Activated CD8-positive, alpha-beta T cell treated with anti-CD3 and anti-CD28 coated beads for 36 hours (primary cell): Measurements from ENCODE around the gene GIT2. TPM values are rescaled to one million over a fixed set of nuclear protein-coding genes. Genes with fewer than 3 reads are reported as not detected.

Experiments
- ATAC-seq: fragments of 200-7000 bp; cut with Tn5 transposase; one replicate; pipeline ENCODE4 v1.10.0; 2021; ENCODE audit warnings: mild to moderate bottlenecking, moderate library complexity
- CTCF ChIA-PET: fragments of 350-600 bp; sonication (Branson Sonifier 250); formaldehyde crosslinking; loops from one replicate; lab custom pipeline; 2021; ENCODE audit warnings: antibody characterized with exemption; lab: Charles Lee
- POLR2A ChIA-PET: fragments of 350-600 bp; sonication (Branson Sonifier 250); formaldehyde crosslinking; loops from one replicate; lab custom pipeline; 2021; ENCODE audit warnings: antibody characterized with exemption; lab: Charles Lee
- DNase-seq: peaks from one replicate; pipeline ENCODE4 v3.0.0-alpha.2; 2020
- H3K27ac Mint-ChIP-seq: one replicate; pipeline ENCODE4 v1.8.0; 2021; ENCODE audit warnings: mild to moderate bottlenecking, mixed read lengths
- H3K27me3 Mint-ChIP-seq: one replicate; pipeline ENCODE4 v1.8.0; 2021; ENCODE audit warnings: mixed read lengths
- H3K36me3 Mint-ChIP-seq: one replicate; pipeline ENCODE4 v1.8.0; 2021; ENCODE audit warnings: low read depth, mixed read lengths
- H3K4me1 Mint-ChIP-seq: one replicate; pipeline ENCODE4 v1.8.0; 2021; ENCODE audit warnings: low read depth, mixed read lengths
- H3K4me3 Mint-ChIP-seq: one replicate; pipeline ENCODE4 v1.8.0; 2021; ENCODE audit warnings: mild to moderate bottlenecking, moderate library complexity, mixed read lengths
- H3K9me3 Mint-ChIP-seq: one replicate; pipeline ENCODE4 v1.8.0; 2021; ENCODE audit warnings: mixed read lengths
- CTCF ChIP-seq: fragments of 200-600 bp; IDR thresholded peaks from one replicate; pipeline ENCODE4 v1.8.0; 2022; ENCODE audit warnings: antibody characterized with exemption, mild to moderate bottlenecking
- intact Hi-C: fragments of 100-400 bp; cut with micrococcal nuclease; formaldehyde crosslinking; loops from one replicate; pipeline ENCODE4 v1.10.0; 2022
- total RNA-seq, 2 experiments: library from RNA; stranded (reverse); gene quantifications; one replicate each; pipeline ENCODE4 v1.2.3, GENCODE V29; 2021

The GIT2 gene
- total RNA-seq, result 10 to 100 TPM; 49.2 to 49.6 TPM

- H3K4me1 Mint-ChIP-seq, result peaks cover 54% of the 10 kb centered on the region
- DNase-seq (peak; percentile 96), ATAC-seq (peak; percentile 83)
- peak within 1 kb of the TSS; percentile 89 for H3K4me3 Mint-ChIP-seq
- H3K36me3 Mint-ChIP-seq, result peaks cover 9% of the 10 kb centered on the region
- intact Hi-C loops, result no loop called here
- peak within 1 kb of the TSS; percentile 93 for H3K27ac Mint-ChIP-seq
- ChIA-PET POLR2A (interaction anchor here (0.8 to 4.5 kb wide), 3 partner anchors 8 to 14 kb away, joined by 4 to 16 read pairs (median 16); no protein-coding TSS in a partner anchor), CTCF (no interaction called here)
- TF ChIP-seq CTCF, result no peak
- no peaks in the 10 kb centered on the region for H3K9me3 Mint-ChIP-seq
- H3K27me3 Mint-ChIP-seq, result no peaks in the 10 kb centered on the region
These were observed at the start of gene GIT2 for GRCh38 chr12:109995686-109996482. Gene GIT2, minus strand, starts transcription at chr12:109996368. Its CDS starts 144 bp downstream, at chr12:109996224.

DNA sequence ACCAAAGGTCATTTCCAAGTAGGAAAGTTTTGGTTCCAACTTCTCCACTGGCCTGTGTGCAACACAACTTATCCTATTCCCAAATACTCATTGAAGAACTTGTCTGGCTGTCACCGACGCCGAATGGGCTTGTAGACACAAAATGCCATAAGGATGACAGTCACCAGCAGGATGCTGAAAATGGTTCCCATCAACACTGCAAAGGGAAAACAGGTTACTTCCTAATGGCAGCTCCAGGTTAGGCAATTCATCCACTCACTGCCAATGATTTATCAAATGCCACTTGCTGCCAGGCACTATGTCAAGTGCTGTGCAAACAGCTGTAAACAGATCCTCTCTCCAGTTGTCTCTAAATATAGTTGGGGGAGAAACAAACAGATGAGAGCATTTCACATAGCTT is 46.1 kb upstream of the GIT2 start:
- Mint-ChIP-seq H3K4me3 (no peak overlapping the region), H3K4me1 (peaks cover 50% of the 10 kb centered on the region), H3K36me3 (peaks cover 29% of the 10 kb centered on the region), H3K27me3 (no peaks in the 10 kb centered on the region), H3K27ac (no peak overlapping the region), H3K9me3 (no peaks in the 10 kb centered on the region)
- CTCF ChIA-PET, result interaction anchor here (1.2 to 1.8 kb wide), 3 partner anchors 10 to 31 kb away, joined by 3 to 5 read pairs (median 3); no protein-coding TSS in a partner anchor
- DNase-seq (no peak), ATAC-seq (no peak)
- intact Hi-C loops, result no loop called here
- POLR2A ChIA-PET, result no interaction called here
- TF ChIP-seq CTCF, result no peak

DNA sequence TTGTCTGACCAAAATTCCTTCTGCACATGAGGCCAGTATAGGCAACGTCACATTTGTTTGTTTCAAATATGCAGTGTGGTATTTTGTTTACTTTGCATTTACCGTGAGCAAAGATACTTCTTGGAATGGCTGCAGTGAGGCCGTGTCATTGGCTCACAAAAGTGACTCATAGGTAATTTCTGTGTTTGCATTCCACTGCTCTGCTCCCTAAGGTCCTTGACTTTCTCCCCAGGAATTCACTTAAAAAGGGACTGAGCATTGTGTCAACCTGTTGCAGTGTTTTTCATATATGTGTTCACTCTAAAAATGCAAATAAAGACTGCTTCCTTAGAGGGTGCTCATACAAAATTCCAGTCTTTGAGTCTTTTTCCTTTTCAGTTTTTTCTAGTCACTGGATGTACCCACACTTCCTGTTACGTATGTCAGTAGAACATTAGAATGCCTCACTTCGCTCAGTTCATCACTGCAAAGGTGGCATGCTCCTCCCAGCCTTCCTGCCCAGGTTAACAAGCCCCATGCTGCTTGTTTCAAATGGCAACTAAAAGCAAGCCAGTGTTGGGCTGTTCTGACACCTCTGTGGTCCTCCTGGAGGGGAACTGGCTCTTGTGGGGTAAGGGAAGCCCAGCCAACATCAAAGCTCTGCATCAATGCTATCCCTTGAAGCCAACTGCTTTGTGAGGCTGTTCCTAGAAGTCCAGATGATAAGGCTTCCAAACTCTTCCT is 43.1 kb upstream of the GIT2 start:
- Mint-ChIP-seq H3K27ac (peak overlapping the region; percentile 88), H3K9me3 (no peaks in the 10 kb centered on the region), H3K4me1 (peaks cover 40% of the 10 kb centered on the region), H3K36me3 (peaks cover 37% of the 10 kb centered on the region), H3K4me3 (no peak overlapping the region), H3K27me3 (no peaks in the 10 kb centered on the region)
- ChIA-PET POLR2A (interaction anchor here (0.6 to 0.8 kb wide), 2 partner anchors 16 to 35 kb away, joined by 3 read pairs; no protein-coding TSS in a partner anchor), CTCF (interaction anchor here (1.3 kb wide), 1 partner anchor 186 kb away, joined by 3 read pairs; no protein-coding TSS in a partner anchor)
- intact Hi-C loops, result no loop called here
- DNase-seq (peak; percentile 49), ATAC-seq (peak; percentile 48)
- no peak for TF ChIP-seq CTCF

DNA sequence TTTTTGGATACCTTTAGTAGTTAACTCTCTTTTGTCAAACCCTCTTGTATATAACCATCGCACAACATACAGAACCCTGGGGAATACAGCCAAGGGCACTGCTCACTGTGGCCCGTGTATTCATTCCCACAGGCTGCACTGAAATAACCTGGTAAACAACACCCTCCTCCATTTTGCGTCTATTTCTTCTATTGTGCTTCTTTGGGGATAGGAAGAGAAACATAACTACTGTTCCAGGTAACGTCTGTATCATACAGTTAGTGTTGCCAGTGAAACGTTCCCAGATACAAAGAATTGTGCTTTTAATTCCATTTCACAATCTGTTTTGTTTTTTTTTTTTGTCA is 42.5 kb upstream of the GIT2 start:
- Mint-ChIP-seq H3K9me3 (no peaks in the 10 kb centered on the region), H3K27me3 (no peaks in the 10 kb centered on the region), H3K4me1 (peaks cover 40% of the 10 kb centered on the region), H3K27ac (peak overlapping the region; percentile 88), H3K36me3 (peaks cover 38% of the 10 kb centered on the region), H3K4me3 (no peak overlapping the region)
- no peak for ATAC-seq
- no peak for DNase-seq
- intact Hi-C loops, result no loop called here
- ChIA-PET CTCF (interaction anchor here (0.5 kb wide), 1 partner anchor 232 kb away, joined by 3 read pairs; no protein-coding TSS in a partner anchor), POLR2A (interaction anchor here (1.4 to 1.7 kb wide), 2 partner anchors 10 to 14 kb away, joined by 3 to 4 read pairs; no protein-coding TSS in a partner anchor)
- TF ChIP-seq CTCF, result no peak
